Neural cell (in vitro differentiated cells): Measurements from ENCODE around the gene RTF1.

Experiments used
- CTCF ChIP-seq: fragments of 450-650 bp; IDR thresholded peaks from 2 replicates; pipeline ENCODE4 v1.5.1; 2014; ENCODE audit warnings: antibody characterized with exemption, mild to moderate bottlenecking, moderate library complexity; ENCODE audit not compliant: poor library complexity, severe bottlenecking
- EP300 ChIP-seq: fragments of 450-650 bp; conservative IDR thresholded peaks from 2 replicates; pipeline ENCODE4 v1.6.1; 2014; ENCODE audit warnings: antibody characterized with exemption, mild to moderate bottlenecking, moderate library complexity; ENCODE audit not compliant: poor library complexity, severe bottlenecking
- POLR2AphosphoS5 ChIP-seq: IDR thresholded peaks from 2 replicates; pipeline ENCODE4 v1.6.1; 2012
- REST ChIP-seq: IDR thresholded peaks from 2 replicates; pipeline ENCODE4 v1.6.1; 2012; ENCODE audit warnings: borderline replicate concordance
- SMC3 ChIP-seq: fragments of 450-650 bp; conservative IDR thresholded peaks from 2 replicates; pipeline ENCODE4 v1.6.1; 2014; ENCODE audit warnings: antibody characterized with exemption, mild to moderate bottlenecking, moderate library complexity; ENCODE audit not compliant: poor library complexity
- TAF1 ChIP-seq: IDR thresholded peaks from 2 replicates; pipeline ENCODE4 v1.6.1; 2012; ENCODE audit warnings: low read depth

GRCh38 chr15:41493902-41494189, 77.0 kb downstream of the RTF1 start:
- no peak for TF ChIP-seq TAF1
- TF ChIP-seq CTCF: no peak
- no peak for TF ChIP-seq POLR2AphosphoS5
- TF ChIP-seq SMC3: no peak
- no peak for TF ChIP-seq EP300
- TF ChIP-seq REST: no peak
